22Rv1 (cell line): ENCODE measurements around the gene COMMD8.

ENCODE experiments used
- ZFX ChIP-seq: fragments of 450-650 bp; IDR thresholded peaks from 2 replicates; pipeline ENCODE4 v1.6.1; 2017; ENCODE audit warnings: antibody characterized with exemption, borderline replicate concordance
- TF ChIP-seq, protein P1 (sequence below): fragments of 450-650 bp; IDR thresholded peaks from 2 replicates; pipeline ENCODE4 v1.5.1; 2017; ENCODE audit warnings: mild to moderate bottlenecking

DNA sequence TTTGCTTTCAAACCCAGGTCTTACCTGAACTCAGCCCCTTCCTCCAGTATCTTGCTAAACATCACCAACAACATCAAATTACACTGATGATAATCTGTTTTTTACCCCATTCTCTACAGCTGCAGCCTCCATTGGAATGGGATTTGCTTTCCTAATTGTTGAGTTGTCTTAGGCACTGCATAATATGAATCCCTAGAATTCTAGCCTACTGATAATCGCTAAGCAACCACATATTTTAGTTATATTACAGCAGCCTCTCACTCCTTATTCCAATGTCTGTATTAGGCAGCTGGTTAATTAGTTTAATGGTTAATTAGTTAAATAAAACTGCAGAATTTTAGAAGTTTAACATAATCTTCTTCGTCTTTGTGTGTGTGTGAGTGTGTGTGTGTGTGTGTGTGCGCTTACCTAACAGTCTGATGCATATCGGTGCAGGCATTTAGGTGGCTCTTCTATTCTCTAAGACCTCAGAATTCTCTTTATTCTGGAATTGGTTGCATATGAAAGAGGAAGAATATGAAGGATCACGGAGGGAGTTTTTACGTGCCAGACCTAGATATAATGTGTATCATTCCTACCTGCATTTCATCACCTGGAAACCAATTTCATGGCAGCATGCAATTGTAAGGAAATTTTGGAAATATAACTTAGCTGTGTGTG, 5.3 kb upstream of the COMMD8 start:
- TF ChIP-seq, protein P1, sequence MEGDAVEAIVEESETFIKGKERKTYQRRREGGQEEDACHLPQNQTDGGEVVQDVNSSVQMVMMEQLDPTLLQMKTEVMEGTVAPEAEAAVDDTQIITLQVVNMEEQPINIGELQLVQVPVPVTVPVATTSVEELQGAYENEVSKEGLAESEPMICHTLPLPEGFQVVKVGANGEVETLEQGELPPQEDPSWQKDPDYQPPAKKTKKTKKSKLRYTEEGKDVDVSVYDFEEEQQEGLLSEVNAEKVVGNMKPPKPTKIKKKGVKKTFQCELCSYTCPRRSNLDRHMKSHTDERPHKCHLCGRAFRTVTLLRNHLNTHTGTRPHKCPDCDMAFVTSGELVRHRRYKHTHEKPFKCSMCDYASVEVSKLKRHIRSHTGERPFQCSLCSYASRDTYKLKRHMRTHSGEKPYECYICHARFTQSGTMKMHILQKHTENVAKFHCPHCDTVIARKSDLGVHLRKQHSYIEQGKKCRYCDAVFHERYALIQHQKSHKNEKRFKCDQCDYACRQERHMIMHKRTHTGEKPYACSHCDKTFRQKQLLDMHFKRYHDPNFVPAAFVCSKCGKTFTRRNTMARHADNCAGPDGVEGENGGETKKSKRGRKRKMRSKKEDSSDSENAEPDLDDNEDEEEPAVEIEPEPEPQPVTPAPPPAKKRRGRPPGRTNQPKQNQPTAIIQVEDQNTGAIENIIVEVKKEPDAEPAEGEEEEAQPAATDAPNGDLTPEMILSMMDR: no peak
- no peak for TF ChIP-seq ZFX
